HG03025 (cell line): ENCODE data around the gene KRTAP4-12.
"Not testable (repeated sequence)": the region's sequence is repeated elsewhere in the genome, so short reads cannot be mapped to it uniquely, and the experiment has no call there.

Experiments used
- ATAC-seq: cut with Tn5 transposase; IDR thresholded peaks from one replicate; pipeline ENCODE4 v1.9.1; 2021; ENCODE audit warnings: mild to moderate bottlenecking, moderate library complexity; ENCODE audit not compliant: unreplicated experiment, low FRiP score

The KRTAP4-12 gene

DNA sequence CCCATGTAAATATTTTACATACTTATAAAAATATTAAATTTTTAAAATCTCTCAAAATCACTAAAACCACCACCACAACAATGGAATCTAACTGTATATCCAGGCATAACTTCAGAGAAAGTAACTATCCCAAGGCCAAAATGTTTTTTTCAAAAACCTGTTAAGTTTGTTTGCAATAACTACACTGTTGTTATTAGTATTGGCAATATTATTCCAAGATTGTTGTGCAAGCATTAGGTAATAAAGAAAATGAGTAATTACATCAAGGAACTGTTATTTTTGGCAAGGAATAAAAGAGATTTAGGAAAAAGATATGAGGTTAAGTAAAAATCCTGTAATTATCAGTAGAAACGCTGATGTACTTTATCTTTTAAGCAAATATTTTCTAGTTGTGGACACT is 3.4 kb upstream of the KRTAP4-12 start:
- ATAC-seq, result no peak

- no peak for ATAC-seq
Measured at GRCh38 chr17:41126412-41126811, 2.4 kb upstream of the KRTAP4-12 start.

- ATAC-seq, result no peak
Measured at GRCh38 chr17:41125064-41125463, 1.1 kb upstream of the KRTAP4-12 start.

GRCh38 chr17:41123292-41123990 is 541 bp downstream of the KRTAP4-12 start:
- ATAC-seq, result not testable (repeated sequence)

DNA sequence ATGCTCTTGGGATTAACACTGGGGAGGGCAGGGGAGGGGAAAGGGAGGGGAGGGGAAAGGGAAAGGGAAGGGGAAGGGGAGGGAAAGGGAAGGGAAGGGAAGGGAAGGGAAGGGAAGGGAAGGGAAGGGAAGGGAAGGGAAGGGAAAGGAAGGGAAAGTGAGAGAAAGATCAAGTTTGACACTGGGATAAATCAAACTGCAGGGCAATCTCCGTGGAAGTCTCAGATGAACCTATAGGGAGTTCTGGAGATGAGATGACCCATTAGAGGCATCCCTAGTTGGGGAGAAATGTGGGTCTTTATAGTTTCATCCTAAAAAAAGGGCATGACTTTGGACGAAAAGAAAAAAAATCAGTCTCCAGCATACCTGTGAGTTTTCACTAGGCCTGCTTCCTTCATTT is 2.2 kb downstream of the KRTAP4-12 start:
- ATAC-seq, result no peak

DNA sequence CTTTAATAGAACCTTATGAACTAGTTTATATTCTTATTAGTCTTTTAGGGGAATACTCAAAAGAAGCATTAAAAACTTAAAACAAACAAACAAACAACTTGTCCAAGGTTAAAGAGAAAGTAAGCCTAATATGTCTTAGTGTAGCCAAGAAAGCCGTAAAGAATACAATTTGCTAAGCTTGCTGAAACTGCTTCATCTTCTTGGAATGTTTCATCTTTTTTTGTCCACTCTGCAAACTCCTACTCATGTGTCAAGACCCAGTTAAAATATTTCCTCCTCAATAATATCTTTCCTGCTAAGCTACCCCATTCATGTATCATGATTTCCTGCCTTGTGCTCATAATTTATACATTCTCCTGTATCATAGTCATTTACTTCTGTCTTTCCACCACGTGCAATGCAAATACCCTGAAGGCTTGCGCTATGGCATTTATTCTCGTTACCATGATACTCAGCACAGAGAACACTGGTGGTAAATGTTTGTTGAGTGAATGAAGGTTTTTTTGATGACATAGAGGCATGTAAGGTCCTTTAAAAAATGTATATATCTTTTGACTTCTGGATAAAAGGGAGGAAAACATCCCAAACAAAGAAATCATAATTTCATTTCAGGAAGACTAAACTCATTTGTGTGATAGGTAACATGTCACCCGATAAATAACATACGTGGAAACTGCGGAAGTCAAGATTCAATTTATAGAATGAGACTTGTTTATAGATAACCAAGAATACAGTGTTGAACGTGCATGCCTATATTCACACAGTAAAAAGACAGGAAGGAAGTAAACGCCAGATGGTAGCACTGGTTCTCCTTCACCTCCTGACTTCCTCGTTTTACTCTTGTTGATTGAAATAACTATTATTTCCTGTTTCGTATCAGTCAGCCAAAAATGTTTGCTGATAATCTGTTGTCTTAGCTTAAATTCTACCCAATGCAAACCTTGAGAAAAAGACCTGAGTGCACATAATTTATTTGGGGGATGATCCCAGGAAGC is 4.0 kb downstream of the KRTAP4-12 start:
- ATAC-seq, result not testable (repeated sequence)

DNA sequence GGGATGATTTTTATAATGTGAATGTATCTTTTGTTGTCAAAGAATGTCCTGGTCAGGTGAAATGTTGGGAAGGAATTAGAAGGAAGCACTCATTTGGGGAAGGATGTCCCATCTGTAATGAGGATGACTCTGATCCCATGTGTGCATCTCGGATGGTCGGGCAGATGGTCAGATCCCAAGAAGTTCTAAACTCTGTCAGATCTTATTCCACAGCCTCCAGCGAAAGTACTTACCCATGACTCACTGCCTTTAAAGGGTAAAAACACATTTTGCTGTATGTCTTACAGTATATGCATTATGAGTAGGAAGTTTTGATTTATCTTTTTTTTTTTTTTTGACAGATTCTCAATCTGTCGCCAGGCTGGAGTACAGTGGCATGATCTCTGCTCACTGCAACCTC is 5.3 kb downstream of the KRTAP4-12 start:
- ATAC-seq, result no peak

DNA sequence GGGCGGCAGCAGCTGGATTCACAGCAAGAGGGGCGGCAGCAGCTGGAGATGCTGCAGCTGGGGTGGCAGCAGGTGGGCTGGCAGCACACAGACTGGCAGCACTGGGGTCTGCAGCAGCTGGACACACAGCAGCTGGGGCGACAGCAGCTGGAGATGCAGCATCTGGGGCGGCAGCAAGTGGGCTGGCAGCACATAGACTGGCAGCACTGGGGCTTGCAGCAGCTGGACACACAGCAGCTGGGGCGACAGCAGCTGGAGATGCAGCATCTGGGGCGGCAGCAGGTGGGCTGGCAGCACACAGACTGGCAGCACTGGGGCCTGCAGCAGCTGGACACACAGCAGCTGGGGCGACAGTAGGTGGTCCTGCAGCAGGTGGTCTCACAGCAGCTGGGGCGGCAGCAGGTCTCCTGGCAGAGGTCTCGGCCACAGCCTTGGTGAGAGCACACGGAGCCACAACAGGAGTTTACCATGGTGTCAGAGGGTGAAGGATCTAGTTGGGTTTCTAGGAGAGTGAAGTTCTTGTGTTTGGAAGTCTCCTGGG is 6.1 kb downstream of the KRTAP4-12 start, which contains the start of gene KRTAP4-11:
TSS of gene KRTAP4-11 (minus strand) at position 528 of the 541 bp plus-strand sequence. CDS start at position 470, 58 bp downstream.
- ATAC-seq, result not testable (repeated sequence)

DNA sequence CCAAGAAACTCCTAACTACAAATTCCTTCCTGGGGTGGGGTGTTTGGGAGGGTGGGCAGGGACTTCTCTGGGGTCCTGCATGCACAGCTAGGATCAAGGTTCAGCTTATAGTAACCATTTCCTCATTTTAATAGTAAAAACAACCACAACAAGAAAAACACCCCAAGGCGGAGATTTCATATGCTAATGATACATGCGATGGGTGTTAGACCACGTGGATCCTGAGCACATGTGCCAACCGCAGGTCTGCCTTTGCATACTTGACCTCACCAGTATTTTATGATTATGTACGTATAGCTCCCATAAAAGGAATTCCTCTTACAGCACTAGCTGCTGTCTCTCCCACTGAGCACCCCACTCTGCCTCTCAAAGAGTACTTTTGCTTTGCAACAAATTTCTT is 7.7 kb downstream of the KRTAP4-12 start:
- ATAC-seq, result no peak

GRCh38 chr17:41111151-41111885 is 12.7 kb downstream of the KRTAP4-12 start:
- ATAC-seq, result no peak

DNA sequence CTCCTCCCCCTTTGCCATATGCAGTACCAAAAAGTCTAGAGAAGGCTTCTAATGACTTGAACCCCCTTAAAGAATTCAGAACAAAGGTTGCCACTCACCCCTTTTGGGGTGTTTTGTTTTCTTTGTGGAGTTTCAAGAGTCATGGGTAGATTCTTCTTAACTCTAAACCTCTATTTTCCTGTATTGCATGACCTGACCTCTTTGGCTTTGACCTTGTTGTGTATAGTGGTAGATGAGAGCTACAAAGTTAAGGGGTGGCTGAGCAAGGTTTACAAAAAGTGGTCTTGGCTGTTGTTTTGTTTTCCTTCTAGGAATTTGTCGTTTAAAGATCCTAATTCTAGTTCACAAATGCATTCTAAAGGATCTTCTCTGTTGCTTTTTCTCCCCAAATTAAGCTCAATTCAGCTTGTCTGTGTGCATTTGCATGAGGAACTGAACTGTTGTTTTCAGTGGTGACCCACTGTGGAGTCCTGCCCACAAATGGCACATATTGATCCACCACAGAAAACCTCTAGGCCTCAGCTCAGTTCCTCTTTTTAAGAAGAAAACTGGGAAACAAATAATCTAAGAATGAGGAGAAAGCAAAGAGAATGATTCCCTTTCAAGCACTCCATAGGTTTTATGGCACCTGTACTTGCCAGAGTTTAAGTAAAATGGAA is 15.1 kb downstream of the KRTAP4-12 start:
- ATAC-seq, result not testable (repeated sequence)

GRCh38 chr17:41107941-41108450 is 16.0 kb downstream of the KRTAP4-12 start:
- ATAC-seq, result no peak

GRCh38 chr17:41105347-41105746 is 18.6 kb downstream of the KRTAP4-12 start, which contains the start of gene KRTAP4-9:
Gene KRTAP4-9, plus strand, starts transcription at chr17:41105389. Its CDS starts 0 bp downstream, at chr17:41105389.
- ATAC-seq, result not testable (repeated sequence)

DNA sequence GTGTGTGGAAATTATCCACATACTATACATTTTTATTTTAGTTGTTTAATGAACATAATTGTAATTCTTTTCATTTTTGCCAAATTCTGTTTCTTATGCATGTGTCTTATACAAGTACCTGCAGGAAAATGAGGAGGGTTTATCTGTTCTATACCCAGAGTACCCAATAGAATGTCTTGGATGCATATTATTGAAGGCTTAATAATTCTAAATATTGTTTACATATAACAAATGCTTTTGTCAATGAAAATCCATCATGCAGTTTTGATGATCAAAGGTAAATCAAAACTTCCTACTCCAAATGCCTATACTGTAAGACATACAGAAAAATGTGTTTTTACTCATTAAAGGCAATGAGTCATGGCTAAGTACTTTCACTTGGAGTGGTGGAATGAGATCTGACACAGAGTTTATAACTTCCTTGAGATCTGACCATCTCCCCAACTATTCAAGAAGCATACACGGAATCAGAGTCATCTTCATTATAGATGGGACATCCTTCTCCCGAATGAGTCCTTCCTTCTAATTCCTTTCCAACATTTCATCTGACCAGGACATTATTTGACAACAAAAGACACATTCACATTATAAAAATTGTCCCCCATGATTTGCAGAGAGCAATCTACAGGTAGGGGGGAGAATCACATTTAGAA is 19.5 kb downstream of the KRTAP4-12 start:
- not testable (repeated sequence) for ATAC-seq

GRCh38 chr17:41103896-41104295 is 20.1 kb downstream of the KRTAP4-12 start:
- ATAC-seq, result no peak

- ATAC-seq, result no peak
Measured at GRCh38 chr17:41101586-41102259, 22.3 kb downstream of the KRTAP4-12 start, which contains the start of gene KRTAP4-16. Gene KRTAP4-16, minus strand, starts transcription at chr17:41102209. Its CDS starts 0 bp downstream, at chr17:41102209.

GRCh38 chr17:41099682-41100480 is 24.1 kb downstream of the KRTAP4-12 start:
- not testable (repeated sequence) for ATAC-seq
